B cell (primary cell): ENCODE data around the gene ABCB1. TPM values are rescaled to one million over a fixed set of nuclear protein-coding genes. Genes with fewer than 3 reads are reported as not detected.

Source experiments
- ATAC-seq: fragments of 200-7000 bp; cut with Tn5 transposase; one replicate; pipeline ENCODE4 v1.10.0; 2021; ENCODE audit warnings: low read depth, mild to moderate bottlenecking, moderate number of reproducible peaks, moderate library complexity
- CTCF ChIA-PET: fragments of 350-600 bp; sonication (Branson Sonifier 250); formaldehyde crosslinking; loops from one replicate; lab custom pipeline; 2021; ENCODE audit warnings: antibody characterized with exemption, inconsistent platforms; lab: Charles Lee
- POLR2A ChIA-PET: fragments of 350-600 bp; sonication (Branson Sonifier 250); formaldehyde crosslinking; loops from one replicate; lab custom pipeline; 2021; ENCODE audit warnings: antibody characterized with exemption; lab: Charles Lee
- DNase-seq: peaks from one replicate; pipeline ENCODE4 v3.0.0; 2013
- H2AFZ ChIP-seq: 2 replicates; pipeline ENCODE4 v1.6.1; 2012; ENCODE audit warnings: mild to moderate bottlenecking, low read depth, low read length; ENCODE audit not compliant: insufficient read depth, poor library complexity, severe bottlenecking
- H3K27ac ChIP-seq, 2 donors: 1 replicate in 1 of 2; 2 replicates in 1 of 2; pipeline ENCODE4 v1.5.1; 2012 to 2013; ENCODE audit warnings: low read length in 2 of 2, mild to moderate bottlenecking in 2 of 2, moderate library complexity in 1 of 2
- H3K27me3 ChIP-seq, 4 experiments: fragments of 200-600 bp in 1 of 4; sonication (generic) in 1 of 4; replicated peaks in 1 of 4; 1 replicate in 2 of 4; 2 replicates in 2 of 4; pipeline versions ENCODE4 v1.6.1 to v1.7.0; 2013 to 2016; ENCODE audit warnings: low read length in 3 of 4, mild to moderate bottlenecking in 2 of 4, mixed read lengths in 1 of 4, moderate library complexity in 1 of 4; ENCODE audit not compliant: insufficient read depth in 4 of 4, control insufficient read depth in 3 of 4; ENCODE audit errors: control extremely low read depth in 1 of 4
- H3K36me3 ChIP-seq, 2 experiments: replicated peaks in 1 of 2; 1 replicate in 1 of 2; 2 replicates in 1 of 2; pipeline versions ENCODE4 v1.6.1 to v1.7.1; 2013; ENCODE audit warnings: low read length in 1 of 2; ENCODE audit not compliant: insufficient read depth in 2 of 2, control insufficient read depth in 1 of 2; ENCODE audit errors: control extremely low read depth in 1 of 2, extremely low read depth in 1 of 2
- H3K4me1 ChIP-seq, 2 donors: fragments of 200-600 bp in 1 of 2; sonication (generic) in 1 of 2; 1 replicate in 1 of 2; 2 replicates in 1 of 2; pipeline versions ENCODE4 v1.5.1 to v1.6.1; 2013 to 2017; ENCODE audit warnings: low read length in 2 of 2; ENCODE audit not compliant: control insufficient read depth in 2 of 2, insufficient read depth in 2 of 2
- H3K4me2 ChIP-seq: replicated peaks from 2 replicates; pipeline ENCODE3; 2012; ENCODE audit warnings: mild to moderate bottlenecking, low read depth, low read length; ENCODE audit not compliant: poor library complexity, severe bottlenecking
- H3K4me3 ChIP-seq, 5 experiments: fragments of 200-600 bp in 1 of 5; sonication (generic) in 1 of 5; 1 replicate in 3 of 5; 2 replicates in 2 of 5; pipeline versions ENCODE4 v1.5.1 to v1.7.0; 2011 to 2016; ENCODE audit warnings: low read length in 4 of 5, mild to moderate bottlenecking in 4 of 5, low read depth in 2 of 5, control low read depth in 1 of 5, moderate library complexity in 1 of 5; ENCODE audit not compliant: insufficient read depth in 1 of 5; ENCODE audit errors: control extremely low read depth in 1 of 5, extremely low read depth in 1 of 5
- H3K79me2 ChIP-seq: fragments of 200-600 bp; sonication (generic); one replicate; pipeline ENCODE4 v1.6.0; 2016; ENCODE audit warnings: low read length; ENCODE audit not compliant: control insufficient read depth, insufficient read depth
- H3K9ac ChIP-seq: fragments of 200-600 bp; sonication (generic); 2 replicates; pipeline ENCODE4 v1.6.1; 2017; ENCODE audit warnings: mild to moderate bottlenecking, low read length, moderate library complexity
- H3K9me3 ChIP-seq, 3 donors: one replicate each; pipeline versions ENCODE4 v1.6.1 to v1.7.1; 2013; ENCODE audit warnings: low read length in 2 of 3; ENCODE audit not compliant: control insufficient read depth in 2 of 3, insufficient read depth in 1 of 3; ENCODE audit errors: control extremely low read depth in 1 of 3
- H4K20me1 ChIP-seq: 2 replicates; pipeline ENCODE4 v1.6.0; 2012; ENCODE audit warnings: mild to moderate bottlenecking, low read length; ENCODE audit not compliant: insufficient read depth, control insufficient read depth, poor library complexity, severe bottlenecking
- H3K27ac Mint-ChIP-seq: one replicate; pipeline ENCODE4 v1.8.0; 2021; ENCODE audit warnings: mixed read lengths
- H3K27me3 Mint-ChIP-seq: one replicate; pipeline ENCODE4 v1.8.0; 2021; ENCODE audit warnings: mixed read lengths
- H3K4me1 Mint-ChIP-seq: one replicate; pipeline ENCODE4 v1.8.0; 2021; ENCODE audit warnings: mixed read lengths
- H3K4me3 Mint-ChIP-seq: one replicate; pipeline ENCODE4 v1.8.0; 2021; ENCODE audit warnings: mixed read lengths
- H3K9me3 Mint-ChIP-seq: one replicate; pipeline ENCODE4 v1.8.0; 2022; ENCODE audit warnings: mixed read lengths; ENCODE audit not compliant: insufficient read depth
- EZH2 ChIP-seq: IDR thresholded peaks from 2 replicates; pipeline ENCODE4 v1.6.1; 2012; ENCODE audit warnings: borderline replicate concordance, low read depth, mild to moderate bottlenecking, moderate library complexity, low read length; ENCODE audit not compliant: insufficient read depth, poor library complexity, severe bottlenecking
- WGBS: methylation state at CpG from one replicate; pipeline ENCODE4 v1.1.5; 2013; ENCODE audit warnings: missing lambda C conversion rate; ENCODE audit not compliant: insufficient coverage; 5-methylcytosine and 5-hydroxymethylcytosine counted together
- intact Hi-C: fragments of 100-400 bp; cut with micrococcal nuclease; formaldehyde crosslinking; loops from one replicate; pipeline ENCODE4 v1.10.0; 2022
- polyA plus RNA-seq: library from polyadenylated mRNA; depleted of rRNA; stranded (reverse); fragments of >200 nt; gene quantifications from 2 replicates; pipeline ENCODE4 v1.2.3, GENCODE V29; 2012
- total RNA-seq, 2 donors: library from RNA; stranded (reverse); fragments of 120-200 nt in 1 of 2; gene quantifications; 1 replicate in 1 of 2; 2 replicates in 1 of 2; pipeline versions ENCODE4 v1.2.3 to v1.2.4, GENCODE V29; 2013 to 2022
- TF ChIP-seq, protein P1 (sequence below): fragments of 200-600 bp; IDR thresholded peaks from one replicate; pipeline ENCODE4 v1.8.0; 2022; ENCODE audit warnings: antibody characterized with exemption, mild to moderate bottlenecking

The ABCB1 gene
- total and polyA plus RNA-seq, 2 donors (not counting 1 experiment from before 2014, with no cell fraction given), result 8.5 to 21.7 TPM

GRCh38 chr7:87538052-87538451 lies 62.6 kb downstream of the ABCB1 start:
- no peak overlapping the region for H3K27ac Mint-ChIP-seq
- no peak overlapping the region for H3K4me2 ChIP-seq
- WGBS, result no CpG with 5 or more reads among the region's 1 CpG
- intact Hi-C loops, result no loop called here
- ATAC-seq (no peak), DNase-seq (no peak)
- no peaks in the 10 kb centered on the region for H3K9me3 Mint-ChIP-seq
- TF ChIP-seq, protein P1, sequence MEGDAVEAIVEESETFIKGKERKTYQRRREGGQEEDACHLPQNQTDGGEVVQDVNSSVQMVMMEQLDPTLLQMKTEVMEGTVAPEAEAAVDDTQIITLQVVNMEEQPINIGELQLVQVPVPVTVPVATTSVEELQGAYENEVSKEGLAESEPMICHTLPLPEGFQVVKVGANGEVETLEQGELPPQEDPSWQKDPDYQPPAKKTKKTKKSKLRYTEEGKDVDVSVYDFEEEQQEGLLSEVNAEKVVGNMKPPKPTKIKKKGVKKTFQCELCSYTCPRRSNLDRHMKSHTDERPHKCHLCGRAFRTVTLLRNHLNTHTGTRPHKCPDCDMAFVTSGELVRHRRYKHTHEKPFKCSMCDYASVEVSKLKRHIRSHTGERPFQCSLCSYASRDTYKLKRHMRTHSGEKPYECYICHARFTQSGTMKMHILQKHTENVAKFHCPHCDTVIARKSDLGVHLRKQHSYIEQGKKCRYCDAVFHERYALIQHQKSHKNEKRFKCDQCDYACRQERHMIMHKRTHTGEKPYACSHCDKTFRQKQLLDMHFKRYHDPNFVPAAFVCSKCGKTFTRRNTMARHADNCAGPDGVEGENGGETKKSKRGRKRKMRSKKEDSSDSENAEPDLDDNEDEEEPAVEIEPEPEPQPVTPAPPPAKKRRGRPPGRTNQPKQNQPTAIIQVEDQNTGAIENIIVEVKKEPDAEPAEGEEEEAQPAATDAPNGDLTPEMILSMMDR, result no peak
- TF ChIP-seq EZH2, result no peak
- CTCF ChIA-PET, result interaction anchor here (0.6 kb wide), 1 partner anchor 313 kb away, joined by 3 read pairs; no protein-coding TSS in a partner anchor
- peaks cover 0 to 1% of the 10 kb centered on the region in 2 experiments for H3K36me3 ChIP-seq
- H3K27me3 Mint-ChIP-seq, result peaks cover 4% of the 10 kb centered on the region
- H3K4me1 ChIP-seq, result no peaks in the 10 kb centered on the region
- no peak overlapping the region for H3K27ac ChIP-seq
- H3K4me1 Mint-ChIP-seq, result no peaks in the 10 kb centered on the region
- no peaks in the 10 kb centered on the region for H3K9me3 ChIP-seq
- H3K4me3 Mint-ChIP-seq, result no peak overlapping the region
- POLR2A ChIA-PET, result no interaction called here
- H3K9ac ChIP-seq, result no peak overlapping the region
- no peaks in the 10 kb centered on the region for H3K27me3 ChIP-seq
- no peaks in the 10 kb centered on the region for H3K79me2 ChIP-seq
- no peak overlapping the region for H3K4me3 ChIP-seq
- H2AFZ ChIP-seq, result no peak overlapping the region
- H4K20me1 ChIP-seq, result no peaks in the 10 kb centered on the region

DNA sequence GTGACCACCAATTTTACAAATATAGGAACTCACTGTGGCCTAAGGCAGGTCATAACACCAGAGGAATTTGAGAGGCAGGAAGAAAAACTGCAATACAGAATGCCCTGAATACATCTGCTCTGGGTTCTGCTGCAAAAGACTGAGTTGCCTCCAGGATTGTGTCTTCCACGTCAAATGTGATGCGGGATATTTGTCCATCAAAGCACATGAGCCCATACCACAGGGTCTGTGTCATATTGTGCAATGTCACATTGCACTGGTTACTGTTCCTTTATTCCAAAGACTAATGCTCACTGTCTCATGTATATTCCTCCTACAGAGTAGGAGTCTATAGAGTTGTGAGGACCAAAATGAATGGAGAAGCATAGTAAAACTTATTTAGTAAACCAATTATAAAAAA lies 66.6 kb downstream of the ABCB1 start:
- H3K9me3 Mint-ChIP-seq, result no peaks in the 10 kb centered on the region
- H3K4me3 Mint-ChIP-seq, result no peak overlapping the region
- POLR2A ChIA-PET, result no interaction called here
- no peak overlapping the region for H3K27ac ChIP-seq
- H3K27me3 ChIP-seq, result no peaks in the 10 kb centered on the region
- H3K27me3 Mint-ChIP-seq, result peaks cover 4% of the 10 kb centered on the region
- no peaks in the 10 kb centered on the region for H3K4me1 Mint-ChIP-seq
- H2AFZ ChIP-seq, result no peak overlapping the region
- no peak for TF ChIP-seq EZH2
- TF ChIP-seq, protein P1, result no peak
- DNase-seq (no peak), ATAC-seq (no peak)
- H3K9me3 ChIP-seq, result no peaks in the 10 kb centered on the region
- H3K79me2 ChIP-seq, result no peaks in the 10 kb centered on the region
- 90% methylated on average over 2 of the region's 2 CpGs for WGBS
- H3K27ac Mint-ChIP-seq, result no peak overlapping the region
- H4K20me1 ChIP-seq, result no peaks in the 10 kb centered on the region
- no peak overlapping the region for H3K4me2 ChIP-seq
- H3K9ac ChIP-seq, result no peak overlapping the region
- intact Hi-C loops, result no loop called here
- H3K4me1 ChIP-seq, result no peaks in the 10 kb centered on the region
- CTCF ChIA-PET, result no interaction called here
- no peak overlapping the region for H3K4me3 ChIP-seq
- H3K36me3 ChIP-seq, result peaks cover 0 to 1% of the 10 kb centered on the region in 2 experiments
